Cardiac muscle cell (in vitro differentiated cells and primary cell): ENCODE measurements around the gene FREM3. TPM values are rescaled to one million over a fixed set of nuclear protein-coding genes. Genes with fewer than 3 reads are reported as not detected.

Experiments
- DNase-seq, 2 donors: peaks; one replicate each; pipeline versions ENCODE4 v3.0.0 to v3.0.0-alpha.2; 2010 to 2017; ENCODE audit warnings: low read depth in 1 of 2, low spot score in 1 of 2
- H3K27ac ChIP-seq: fragments of 200-600 bp; sonication (generic); 2 replicates; pipeline ENCODE4 v1.5.1; 2016
- H3K27me3 ChIP-seq: fragments of 200-600 bp; sonication (generic); 2 replicates; pipeline ENCODE4 v1.6.0; 2016; ENCODE audit warnings: control low read depth
- H3K36me3 ChIP-seq: fragments of 200-600 bp; sonication (generic); 2 replicates; pipeline ENCODE4 v1.5.1; 2016; ENCODE audit warnings: control low read depth
- H3K4me1 ChIP-seq: fragments of 200-600 bp; sonication (generic); 2 replicates; pipeline ENCODE4 v1.8.1; 2017; ENCODE audit warnings: low read depth, mild to moderate bottlenecking, mixed run types
- H3K4me3 ChIP-seq: fragments of 200-600 bp; sonication (generic); 2 replicates; pipeline ENCODE4 v1.5.1; 2016; ENCODE audit warnings: mild to moderate bottlenecking
- H3K9me3 ChIP-seq: fragments of 200-600 bp; sonication (generic); 2 replicates; pipeline ENCODE4 v1.5.1; 2017; ENCODE audit warnings: low read depth, mild to moderate bottlenecking, control low read depth
- CTCF ChIP-seq: IDR thresholded peaks from 2 replicates; pipeline ENCODE4 v1.5.1; 2012; ENCODE audit warnings: low read depth, mild to moderate bottlenecking, low read length
- polyA plus RNA-seq: library from polyadenylated mRNA; unstranded; fragments of >200 nt; fragmentation: Nextera tagmentation; extraction: Ambion mirVana; gene quantifications from 2 replicates; pipeline ENCODE4 v1.2.1, GENCODE V29; 2016
- total RNA-seq: library from RNA; depleted of rRNA; stranded (reverse); fragments of >200 nt; gene quantifications from 2 replicates; pipeline ENCODE4 v1.2.3, GENCODE V29; 2016

The FREM3 gene
- total and polyA plus RNA-seq, 2 experiments from 2014 or later = not detected

- Histone ChIP-seq H3K4me3 (no peak overlapping the region), H3K27ac (no peak overlapping the region), H3K27me3 (no peaks in the 10 kb centered on the region), H3K9me3 (no peaks in the 10 kb centered on the region), H3K4me1 (no peaks in the 10 kb centered on the region), H3K36me3 (no peaks in the 10 kb centered on the region)
- no peak for TF ChIP-seq CTCF
- no peak for DNase-seq
Measured at GRCh38 chr4:143658336-143658735, 42.1 kb downstream of the FREM3 start.

DNA sequence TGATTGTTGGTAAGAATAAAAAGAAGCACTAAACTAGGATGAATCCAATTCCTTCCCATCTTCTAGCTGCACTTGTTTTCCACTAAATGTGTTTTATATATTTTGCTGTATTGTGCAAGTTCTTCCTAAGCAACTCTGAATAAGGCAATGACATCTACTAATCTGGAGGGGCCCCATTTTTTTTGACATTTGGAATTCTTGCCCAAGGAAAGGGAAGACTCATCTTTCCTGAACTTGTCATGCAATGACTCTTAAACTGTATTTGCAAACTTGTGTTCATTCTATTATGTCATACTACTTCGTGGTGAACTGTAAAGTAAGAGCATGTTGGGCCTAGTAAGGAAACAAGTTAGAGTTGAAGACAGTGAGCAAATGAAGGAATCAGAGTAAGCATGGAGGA, 45.9 kb downstream of the FREM3 start:
- DNase-seq = no peak
- Histone ChIP-seq H3K4me3 (no peak overlapping the region), H3K36me3 (no peaks in the 10 kb centered on the region), H3K27ac (no peak overlapping the region), H3K4me1 (no peaks in the 10 kb centered on the region), H3K27me3 (no peaks in the 10 kb centered on the region), H3K9me3 (no peaks in the 10 kb centered on the region)
- TF ChIP-seq CTCF = no peak

DNA sequence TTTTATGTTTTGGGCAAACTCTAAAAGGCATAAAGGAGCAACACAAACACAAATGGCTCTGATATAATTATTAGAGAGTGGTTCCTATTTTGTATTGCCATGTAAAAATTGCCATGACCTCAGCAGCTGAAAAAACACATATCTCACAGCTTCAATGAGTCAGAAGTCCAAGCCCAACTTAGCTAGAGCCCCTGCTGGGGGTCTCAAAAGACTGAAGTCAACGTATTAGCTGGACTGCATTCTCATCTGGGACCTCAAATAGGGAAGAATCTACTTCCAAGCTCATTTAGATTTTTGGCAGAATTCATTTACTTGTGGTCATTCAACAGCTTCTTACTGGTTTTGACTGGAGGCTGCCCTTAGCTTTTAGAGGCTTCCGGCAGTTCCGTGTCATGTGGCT, 47.4 kb downstream of the FREM3 start:
- H3K36me3 ChIP-seq = no peaks in the 10 kb centered on the region
- no peak for TF ChIP-seq CTCF
- no peaks in the 10 kb centered on the region for H3K27me3 ChIP-seq
- peak in 1 of 2 donors; percentile 20 for DNase-seq
- H3K27ac ChIP-seq = no peak overlapping the region
- no peaks in the 10 kb centered on the region for H3K9me3 ChIP-seq
- H3K4me3 ChIP-seq = no peak overlapping the region
- H3K4me1 ChIP-seq = no peaks in the 10 kb centered on the region

GRCh38 chr4:143643399-143643798, 57.1 kb downstream of the FREM3 start:
- H3K36me3 ChIP-seq = no peaks in the 10 kb centered on the region
- DNase-seq = no peak
- no peak overlapping the region for H3K4me3 ChIP-seq
- H3K27me3 ChIP-seq = no peaks in the 10 kb centered on the region
- no peak overlapping the region for H3K27ac ChIP-seq
- TF ChIP-seq CTCF = no peak
- H3K4me1 ChIP-seq = no peaks in the 10 kb centered on the region
- H3K9me3 ChIP-seq = no peaks in the 10 kb centered on the region

DNA sequence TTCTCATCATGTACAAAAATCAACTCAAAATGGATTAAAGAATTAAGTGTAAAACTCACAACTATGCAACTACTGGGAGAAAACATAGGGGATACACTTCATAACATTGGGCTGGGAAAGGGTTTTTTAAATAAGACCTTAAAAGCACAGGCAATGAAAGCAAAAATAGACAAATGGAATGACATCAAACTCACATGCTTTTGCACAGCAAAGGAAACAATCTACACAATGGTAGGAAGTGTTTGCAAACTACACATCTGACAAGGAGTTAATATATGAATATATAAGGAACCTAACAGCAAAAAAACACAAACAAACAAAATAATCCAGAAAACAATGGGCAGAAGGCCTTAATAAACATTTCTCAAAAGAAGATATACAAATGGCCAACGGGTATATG, 57.9 kb downstream of the FREM3 start:
- no peak overlapping the region for H3K27ac ChIP-seq
- H3K4me3 ChIP-seq = no peak overlapping the region
- H3K36me3 ChIP-seq = no peaks in the 10 kb centered on the region
- H3K27me3 ChIP-seq = peaks cover 6% of the 10 kb centered on the region
- H3K4me1 ChIP-seq = no peaks in the 10 kb centered on the region
- no peaks in the 10 kb centered on the region for H3K9me3 ChIP-seq
- no peak for TF ChIP-seq CTCF
- DNase-seq = no peak

- no peaks in the 10 kb centered on the region for H3K36me3 ChIP-seq
- DNase-seq = peak in 1 of 2 donors; percentile 71
- H3K4me3 ChIP-seq = no peak overlapping the region
- no peaks in the 10 kb centered on the region for H3K4me1 ChIP-seq
- no peak overlapping the region for H3K27ac ChIP-seq
- H3K27me3 ChIP-seq = peaks cover 12% of the 10 kb centered on the region
- TF ChIP-seq CTCF = no peak
- H3K9me3 ChIP-seq = no peaks in the 10 kb centered on the region
Measured at GRCh38 chr4:143641361-143641760, 59.1 kb downstream of the FREM3 start.
